ENCODE results near the gene HMGB4.

DNA sequence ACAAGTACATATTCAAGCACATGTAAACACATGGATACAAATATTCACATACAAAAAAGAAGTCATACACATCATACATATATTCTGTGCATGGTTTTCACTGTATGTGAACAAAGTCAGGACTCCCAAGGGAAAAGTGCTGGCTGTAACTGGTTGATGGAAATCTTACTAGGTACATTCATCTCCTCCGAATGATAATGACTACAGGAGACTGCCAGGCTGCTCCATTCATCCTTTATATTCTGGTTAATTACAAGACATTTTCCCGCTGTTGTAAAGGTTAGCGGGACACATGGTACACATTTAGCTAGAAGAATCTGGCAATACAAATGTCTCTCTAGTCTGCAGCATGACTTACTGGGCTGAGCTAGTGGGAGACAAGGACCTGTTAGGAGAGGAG lies 26.2 kb upstream of the HMGB4 start:
- TF ChIP-seq, protein P1, sequence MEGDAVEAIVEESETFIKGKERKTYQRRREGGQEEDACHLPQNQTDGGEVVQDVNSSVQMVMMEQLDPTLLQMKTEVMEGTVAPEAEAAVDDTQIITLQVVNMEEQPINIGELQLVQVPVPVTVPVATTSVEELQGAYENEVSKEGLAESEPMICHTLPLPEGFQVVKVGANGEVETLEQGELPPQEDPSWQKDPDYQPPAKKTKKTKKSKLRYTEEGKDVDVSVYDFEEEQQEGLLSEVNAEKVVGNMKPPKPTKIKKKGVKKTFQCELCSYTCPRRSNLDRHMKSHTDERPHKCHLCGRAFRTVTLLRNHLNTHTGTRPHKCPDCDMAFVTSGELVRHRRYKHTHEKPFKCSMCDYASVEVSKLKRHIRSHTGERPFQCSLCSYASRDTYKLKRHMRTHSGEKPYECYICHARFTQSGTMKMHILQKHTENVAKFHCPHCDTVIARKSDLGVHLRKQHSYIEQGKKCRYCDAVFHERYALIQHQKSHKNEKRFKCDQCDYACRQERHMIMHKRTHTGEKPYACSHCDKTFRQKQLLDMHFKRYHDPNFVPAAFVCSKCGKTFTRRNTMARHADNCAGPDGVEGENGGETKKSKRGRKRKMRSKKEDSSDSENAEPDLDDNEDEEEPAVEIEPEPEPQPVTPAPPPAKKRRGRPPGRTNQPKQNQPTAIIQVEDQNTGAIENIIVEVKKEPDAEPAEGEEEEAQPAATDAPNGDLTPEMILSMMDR (IDR thresholded peaks at IDR 0.05; ENCODE audit: low read depth, low read length, poor library complexity, severe bottlenecking), result no peak
- no peak for TF ChIP-seq EZH2phosphoT487 (IDR thresholded peaks at IDR 0.05; ENCODE audit: borderline replicate concordance, low read length)

Data from DOHH2 (cell line).